HCT116 (cell line): Measurements from ENCODE around the gene TTLL11. TPM values are rescaled to one million over a fixed set of nuclear protein-coding genes. Genes with fewer than 3 reads are reported as not detected.

Experiments
- ATAC-seq: fragments of 200-7000 bp; cut with Tn5 transposase; 2 replicates; pipeline ENCODE4 v1.9.1; 2020; ENCODE audit warnings: mild to moderate bottlenecking, moderate library complexity
- BruUV-seq: library from RNA; stranded (reverse); fragments of 400-500 nt; replicated peaks from 2 replicates; lab custom pipeline; 2021; lab: Mats Ljungman, UMichigan
- CTCF ChIA-PET: fragments of 300-600 bp; sonication (Branson Sonifier 250); formaldehyde crosslinking; loops from one replicate; lab custom pipeline; 2021; ENCODE audit warnings: antibody characterized with exemption; lab: Charles Lee
- POLR2A ChIA-PET: fragments of 300-600, 350-600 bp; sonication (Branson Sonifier 250); formaldehyde crosslinking; loops from one replicate; lab custom pipeline; 2021; ENCODE audit warnings: antibody characterized with exemption; lab: Charles Lee
- RAD21 ChIA-PET, 2 experiments: fragments of 300-600 bp; sonication (Branson Sonifier 250); formaldehyde crosslinking; loops; one replicate each; lab custom pipeline; 2023; ENCODE audit warnings: low total read pairs in 2 of 2; ENCODE audit not compliant: uncharacterized antibody in 2 of 2, unreplicated experiment in 2 of 2, low non-redundant PET in 1 of 2; lab: Charles Lee
- DNase-seq: peaks from one replicate; pipeline ENCODE4 v3.0.0-alpha.2; 2010; ENCODE audit warnings: low read depth, low spot score
- H2AFZ ChIP-seq: fragments of 200-600 bp; shearing (Covaris generic), sonication (generic); 2 replicates; pipeline ENCODE4 v1.6.1; 2017; ENCODE audit warnings: low read depth, mixed run types, mixed read lengths, antibody characterized with exemption, low read length; ENCODE audit not compliant: poor library complexity, severe bottlenecking
- H3K27ac ChIP-seq: 2 replicates; pipeline ENCODE4 v1.5.1; 2012; ENCODE audit warnings: low read depth, low read length
- H3K27me3 ChIP-seq: fragments of 200-600 bp; sonication (generic); 2 replicates; pipeline ENCODE4 v1.6.1; 2016; ENCODE audit warnings: mixed run types, low read length, mixed read lengths; ENCODE audit not compliant: insufficient read depth
- H3K36me3 ChIP-seq, 2 experiments: fragments of 200-500 bp in 1 of 2; fragments of 200-600 bp in 1 of 2; sonication (Bioruptor generic) in 1 of 2; sonication (generic) in 1 of 2; 2 replicates each; pipeline versions ENCODE4 v1.5.1 to v1.6.1; 2014 to 2016; ENCODE audit warnings: low read length in 2 of 2, inconsistent platforms in 1 of 2, mixed read lengths in 1 of 2, mixed run types in 1 of 2; ENCODE audit not compliant: insufficient read depth in 2 of 2, control insufficient read depth in 1 of 2
- H3K4me1 ChIP-seq, 2 experiments: fragments of 200-600 bp in 1 of 2; sonication (generic) in 1 of 2; 2 replicates each; pipeline versions ENCODE4 v1.5.1 to v1.6.1; 2012 to 2017; ENCODE audit warnings: low read length in 2 of 2, inconsistent platforms in 1 of 2, mild to moderate bottlenecking in 1 of 2, mixed read lengths in 1 of 2, mixed run types in 1 of 2, moderate library complexity in 1 of 2; ENCODE audit not compliant: insufficient read depth in 2 of 2, control insufficient read depth in 1 of 2
- H3K4me2 ChIP-seq: fragments of 200-600 bp; sonication (generic); 2 replicates; pipeline ENCODE4 v1.6.1; 2017; ENCODE audit warnings: mixed run types, low read length, mixed read lengths
- H3K4me3 ChIP-seq, 2 experiments: fragments of 200-600 bp in 1 of 2; sonication (generic) in 1 of 2; replicated peaks in 1 of 2; 2 replicates each; pipeline ENCODE4 v1.5.1; 2011 to 2016; ENCODE audit warnings: low read length in 2 of 2, control low read depth in 1 of 2, low read depth in 1 of 2, mild to moderate bottlenecking in 1 of 2, mixed read lengths in 1 of 2, mixed run types in 1 of 2
- H3K79me2 ChIP-seq: fragments of 200-600 bp; sonication (generic); 2 replicates; pipeline ENCODE4 v1.6.1; 2017; ENCODE audit warnings: mild to moderate bottlenecking, mixed run types, low read length, moderate library complexity, mixed read lengths; ENCODE audit not compliant: insufficient read depth
- H3K9ac ChIP-seq: fragments of 200-600 bp; sonication (generic); 2 replicates; pipeline ENCODE4 v1.6.1; 2016; ENCODE audit warnings: low read length, mixed read lengths
- H3K9me2 ChIP-seq: fragments of 200-600 bp; sonication (generic), shearing (Covaris generic); 2 replicates; pipeline ENCODE4 v1.6.1; 2017; ENCODE audit warnings: mixed run types, mild to moderate bottlenecking, moderate library complexity; ENCODE audit not compliant: insufficient read depth
- H3K9me3 ChIP-seq, 2 experiments: fragments of 200-500 bp in 1 of 2; fragments of 200-600 bp in 1 of 2; sonication (Bioruptor generic) in 1 of 2; sonication (generic) in 1 of 2; 2 replicates each; pipeline ENCODE4 v1.6.1; 2014 to 2017; ENCODE audit warnings: low read length in 2 of 2, mixed read lengths in 2 of 2, inconsistent platforms in 1 of 2, low read depth in 1 of 2, mild to moderate bottlenecking in 1 of 2, mixed run types in 1 of 2, moderate library complexity in 1 of 2; ENCODE audit not compliant: control insufficient read depth in 1 of 2, insufficient read depth in 1 of 2
- H4K20me1 ChIP-seq: fragments of 200-600 bp; sonication (generic), shearing (Covaris generic); 2 replicates; pipeline ENCODE4 v1.6.1; 2017; ENCODE audit warnings: mixed run types, mild to moderate bottlenecking, moderate library complexity; ENCODE audit not compliant: insufficient read depth
- ATF3 ChIP-seq: IDR thresholded peaks from 2 replicates; pipeline ENCODE4 v1.6.1; 2012
- CEBPB ChIP-seq: IDR thresholded peaks from 2 replicates; pipeline ENCODE4 v1.6.1; 2012; ENCODE audit warnings: low read depth
- CTCF ChIP-seq, 3 experiments: fragments of 200-600 bp in 1 of 3; sonication (generic) in 1 of 3; IDR thresholded peaks in 2 of 3; conservative IDR thresholded peaks in 1 of 3; 2 replicates each; pipeline ENCODE4 v1.5.1; 2012 to 2017; ENCODE audit warnings: low read depth in 2 of 3, low read length in 2 of 3, antibody characterized with exemption in 1 of 3, borderline replicate concordance in 1 of 3, control low read depth in 1 of 3, mild to moderate bottlenecking in 1 of 3, mixed read lengths in 1 of 3, mixed run types in 1 of 3, moderate library complexity in 1 of 3; ENCODE audit not compliant: insufficient read depth in 1 of 3
- ELF1 ChIP-seq: IDR thresholded peaks from 2 replicates; pipeline ENCODE4 v1.6.1; 2012; ENCODE audit warnings: low read depth, borderline replicate concordance
- EZH2phosphoT487 ChIP-seq: fragments of 200-600 bp; IDR thresholded peaks from 2 replicates; pipeline ENCODE4 v1.6.1; 2018; ENCODE audit warnings: antibody characterized with exemption, borderline replicate concordance
- FOSL1 ChIP-seq: IDR thresholded peaks from 2 replicates; pipeline ENCODE4 v1.6.1; 2012; ENCODE audit warnings: low read depth
- JUND ChIP-seq: IDR thresholded peaks from 2 replicates; pipeline ENCODE4 v1.6.1; 2012
- MAX ChIP-seq: IDR thresholded peaks from 2 replicates; pipeline ENCODE4 v1.6.1; 2012
- SIN3A ChIP-seq: IDR thresholded peaks from 2 replicates; pipeline ENCODE4 v1.6.1; 2012; ENCODE audit warnings: low read depth
- SRF ChIP-seq: IDR thresholded peaks from 2 replicates; pipeline ENCODE4 v1.6.1; 2012; ENCODE audit warnings: low read depth
- TCF7L2 ChIP-seq: IDR thresholded peaks from 2 replicates; pipeline ENCODE4 v1.7.0; 2011; ENCODE audit warnings: borderline replicate concordance, inconsistent platforms; ENCODE audit not compliant: insufficient read depth, insufficient read length; ENCODE audit errors: extremely low read depth
- ZFX ChIP-seq: fragments of 450-650 bp; IDR thresholded peaks from 2 replicates; pipeline ENCODE4 v1.6.1; 2017
- intact Hi-C: fragments of 100-400 bp; cut with micrococcal nuclease; formaldehyde crosslinking; loops from 2 replicates; pipeline ENCODE4 v1.10.0; 2022
- total RNA-seq: library from RNA; stranded (reverse); gene quantifications from one replicate; pipeline ENCODE4 v1.2.1, GENCODE V29; 2021; ENCODE audit not compliant: unreplicated experiment

Gene TTLL11
- total RNA-seq, 1 experiment from 2014 or later: 2.2 TPM

- no peaks in the 10 kb centered on the region; a peak in 2 of 4 replicates for H3K36me3 ChIP-seq
- H3K4me3 ChIP-seq: no peak overlapping the region
- intact Hi-C loops: no loop called here
- ATAC-seq (no peak), DNase-seq (no peak)
- TF ChIP-seq JUND: no peak
- TF ChIP-seq SIN3A: no peak
- TF ChIP-seq FOSL1: no peak
- no peak for TF ChIP-seq ATF3
- no peak for TF ChIP-seq MAX
- TF ChIP-seq CTCF (IDR thresholded peaks at IDR 0.05 in 2 of 3, conservative IDR thresholded peaks at IDR 0.05 in 1 of 3; ENCODE audit: borderline replicate concordance in 1 of 3, insufficient read depth in 1 of 3, low read depth in 2 of 3, low read length in 2 of 3): no peak
- TF ChIP-seq ELF1: no peak
- no peak for TF ChIP-seq ZFX
- TF ChIP-seq EZH2phosphoT487: no peak
- TF ChIP-seq TCF7L2: no peak
- TF ChIP-seq SRF: no peak
- no peak for TF ChIP-seq CEBPB
- H3K9me3 ChIP-seq: no peaks in the 10 kb centered on the region
- H3K27ac ChIP-seq: no peak overlapping the region
- no peak overlapping the region for H2AFZ ChIP-seq
- no peak overlapping the region for H3K4me2 ChIP-seq
- H3K9ac ChIP-seq: no peak overlapping the region
- no peaks in the 10 kb centered on the region for H3K9me2 ChIP-seq
- no peaks in the 10 kb centered on the region for H3K27me3 ChIP-seq
- BruUV-seq: no TSS peak
- no peaks in the 10 kb centered on the region for H3K4me1 ChIP-seq
- RAD21 ChIA-PET: no interaction called here
- POLR2A ChIA-PET: no interaction called here
- CTCF ChIA-PET: no interaction called here
- no peaks in the 10 kb centered on the region for H3K79me2 ChIP-seq
- H4K20me1 ChIP-seq: no peaks in the 10 kb centered on the region
Observed at GRCh38 chr9:121778252-121779225, 314.6 kb downstream of the TTLL11 start.
